A204.1 (cell line): ENCODE results near the gene ANKRD28.
A peak's percentile ranks its signal among the peaks of the same experiment; 100 is the strongest.
"Not testable (repeated sequence)": the region's sequence is repeated elsewhere in the genome, so short reads cannot be mapped to it uniquely, and the experiment has no call there.

Source experiments
- FAIRE-seq: peaks from 2 replicates; lab custom pipeline; 2012; peaks lifted over from hg19 to GRCh38; lab: Jason Lieb, UNC

The ANKRD28 gene

DNA sequence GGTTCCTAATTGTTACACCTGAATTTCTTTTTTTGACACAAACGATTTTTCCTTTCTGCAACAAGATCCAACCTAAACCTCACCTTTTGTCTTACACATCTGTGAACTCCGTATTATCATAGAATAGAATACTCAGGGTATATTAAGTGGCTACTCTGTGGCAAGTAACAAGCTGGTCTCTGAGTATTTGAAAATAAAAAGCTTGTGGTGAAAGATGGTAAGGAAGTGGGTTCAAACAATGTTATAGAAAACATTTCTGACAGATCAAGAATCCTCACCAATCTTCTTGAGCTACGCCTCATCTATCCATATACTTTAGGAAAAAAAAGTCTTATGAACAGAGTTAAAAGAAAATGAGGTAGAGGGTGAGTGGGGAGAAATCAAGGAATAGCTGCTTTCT lies 3.5 kb upstream of the ANKRD28 start:
- no peak for FAIRE-seq

- FAIRE-seq: no peak
These were observed 3.0 kb upstream of the ANKRD28 start for GRCh38 chr3:15800780-15801179.

DNA sequence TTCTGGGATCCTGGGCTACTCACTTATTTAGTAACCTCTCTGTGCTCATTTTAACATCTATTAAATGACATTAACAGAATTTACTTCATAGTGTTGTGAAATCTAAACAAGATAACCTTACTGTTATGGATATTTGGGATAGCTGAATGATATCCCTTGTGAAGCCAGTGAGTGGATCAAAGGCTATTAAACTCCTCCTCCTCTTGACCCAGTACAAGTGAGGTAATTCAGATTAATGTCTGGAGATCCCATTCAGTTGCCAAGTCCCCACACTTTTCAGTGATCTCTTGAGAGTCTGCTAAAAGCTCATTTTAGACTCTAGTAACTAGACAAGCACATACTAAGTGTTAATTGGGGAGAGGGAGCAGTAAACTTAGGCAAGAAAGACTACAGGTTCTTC lies 2.5 kb upstream of the ANKRD28 start:
- peak; percentile 98 for FAIRE-seq

DNA sequence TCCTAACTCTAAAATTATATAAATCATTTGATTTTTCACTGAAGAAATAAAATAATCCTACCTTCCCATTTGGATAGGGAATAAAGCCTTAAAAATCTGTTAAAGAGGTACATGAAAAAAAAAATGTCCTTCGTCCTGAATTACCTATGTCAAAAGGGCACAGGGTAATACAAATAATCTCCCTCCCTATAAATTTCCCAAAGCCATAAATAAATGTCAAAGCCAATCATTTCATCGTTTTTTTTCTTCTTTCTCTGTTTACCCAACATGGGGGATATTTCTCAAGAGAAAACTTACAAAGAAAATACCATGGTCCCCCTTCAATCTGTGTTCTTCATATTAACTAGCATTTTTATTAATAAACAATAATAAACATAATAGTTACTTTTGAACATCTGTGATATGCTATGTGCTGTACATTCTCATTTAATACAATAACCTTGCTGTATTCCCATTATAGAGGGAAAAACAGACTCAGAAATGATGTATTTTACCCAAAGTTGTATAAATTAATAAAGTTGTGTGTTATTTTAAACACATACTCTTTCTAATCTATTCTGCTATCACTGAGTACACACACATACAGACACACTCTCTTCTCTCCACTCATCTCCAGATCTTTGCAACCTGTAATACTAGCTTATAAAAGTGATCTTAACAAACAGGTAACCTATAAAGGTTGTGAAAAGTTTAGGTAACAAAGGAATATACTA lies 910 bp upstream of the ANKRD28 start:
- FAIRE-seq: no peak

- no peak for FAIRE-seq
These were observed 773 bp downstream of the ANKRD28 start for GRCh38 chr3:15796771-15797641.

DNA sequence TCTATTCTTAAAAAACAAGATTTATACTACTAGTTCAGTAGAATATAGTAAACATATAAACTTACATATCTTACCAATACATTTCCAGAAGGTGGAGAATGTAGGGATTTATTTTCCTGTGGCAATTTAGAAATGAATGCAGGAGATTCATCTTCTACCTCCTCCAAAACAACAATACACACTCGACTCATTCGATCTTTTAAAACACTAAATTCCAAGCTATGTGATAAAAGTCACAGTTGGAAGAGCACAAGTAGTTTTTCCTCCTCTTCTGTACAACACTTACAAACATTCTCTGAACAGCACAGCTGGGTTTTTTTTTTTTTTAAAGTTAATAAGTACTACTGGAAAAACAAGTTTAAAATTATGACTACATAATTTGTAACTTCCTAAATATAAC lies 1.4 kb downstream of the ANKRD28 start:
- no peak for FAIRE-seq

DNA sequence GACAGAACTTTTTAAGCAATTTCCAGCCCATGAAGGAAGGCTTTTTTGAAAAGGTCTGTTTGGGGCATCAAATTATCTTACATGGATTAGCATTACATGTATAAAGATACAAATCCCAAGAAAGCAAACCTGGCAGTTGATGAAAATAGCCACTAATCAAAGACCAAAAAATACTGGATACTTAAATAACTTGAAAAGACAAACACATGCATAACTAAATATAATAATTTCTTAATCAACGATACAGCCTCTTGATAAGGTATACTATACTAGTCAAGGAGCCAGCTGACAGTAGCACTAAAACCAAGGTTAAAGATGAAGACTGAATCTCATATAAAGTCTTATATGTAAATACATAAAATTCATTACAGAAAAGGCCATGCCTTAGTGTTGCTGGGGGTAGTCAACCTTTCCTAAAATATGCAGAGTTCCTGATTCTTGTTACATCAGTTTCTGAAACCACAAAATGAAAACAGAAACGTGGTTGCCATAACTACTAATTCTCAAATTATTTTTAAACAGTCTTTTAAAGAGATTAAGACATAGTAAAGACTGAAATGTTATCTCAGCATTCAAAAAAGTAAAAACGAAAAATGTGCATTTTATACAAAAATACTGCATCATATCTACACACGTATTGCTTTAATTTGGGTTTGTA lies 2.0 kb downstream of the ANKRD28 start:
- no peak for FAIRE-seq

DNA sequence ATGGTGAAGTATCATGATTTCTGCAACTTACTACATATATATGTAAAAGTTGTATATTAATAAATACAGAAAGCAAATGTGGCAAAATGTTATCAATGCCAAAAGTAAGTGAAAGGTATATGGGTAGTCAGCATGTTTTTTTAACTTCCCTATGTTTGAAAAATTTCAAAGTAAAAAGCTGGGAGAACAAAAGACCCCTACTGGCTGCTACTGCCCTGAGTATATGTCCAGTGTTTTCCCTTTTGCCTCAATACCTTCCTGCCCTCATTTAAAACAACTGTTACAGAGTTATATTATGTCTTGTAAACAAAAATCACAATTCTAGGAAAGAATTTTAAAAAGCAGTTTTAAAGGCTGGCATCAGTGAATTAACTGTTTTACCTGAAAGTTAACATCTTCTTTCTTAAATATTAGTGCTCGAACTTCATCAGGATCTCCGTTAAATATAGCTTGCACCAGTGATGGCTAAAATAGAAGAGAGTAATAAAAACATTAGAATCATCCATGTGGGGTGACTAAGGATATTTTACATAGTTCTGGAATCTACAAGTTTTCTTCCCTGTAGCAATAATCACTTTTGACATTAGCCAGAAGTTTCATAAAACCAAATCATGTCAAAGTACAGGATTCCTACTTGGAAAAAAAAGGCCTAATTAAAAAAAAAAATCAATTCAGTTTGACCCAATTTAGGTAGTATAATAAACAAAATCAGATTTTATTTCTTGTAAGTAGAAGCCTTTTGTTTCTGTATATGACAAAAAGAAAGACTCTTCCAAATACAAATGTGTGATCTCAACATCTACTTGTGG lies 2.7 kb downstream of the ANKRD28 start:
- no peak for FAIRE-seq

DNA sequence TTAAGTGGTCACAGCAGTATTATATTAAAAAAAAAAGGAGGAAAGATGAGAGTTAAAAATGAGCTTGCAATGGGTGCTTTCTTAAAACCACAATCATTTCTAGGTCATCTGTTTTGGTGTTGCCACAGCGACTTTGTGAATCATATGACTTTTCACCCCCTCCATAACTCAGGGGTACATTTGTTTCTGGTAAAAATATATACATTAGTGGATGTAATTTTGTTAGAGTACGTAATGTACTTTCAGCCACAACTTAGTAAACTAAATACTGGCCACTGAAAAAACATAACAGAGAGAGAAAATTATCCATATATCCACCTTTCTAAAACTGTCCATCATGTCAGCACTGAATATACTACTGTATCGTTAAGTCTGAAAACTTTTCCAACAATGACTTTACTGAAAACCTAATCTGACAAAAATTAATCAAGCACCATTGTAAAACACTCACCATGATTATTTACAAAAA lies 3.4 kb downstream of the ANKRD28 start:
- FAIRE-seq: no peak

GRCh38 chr3:15791525-15791924 lies 6.3 kb downstream of the ANKRD28 start:
- peak; percentile 76 for FAIRE-seq

DNA sequence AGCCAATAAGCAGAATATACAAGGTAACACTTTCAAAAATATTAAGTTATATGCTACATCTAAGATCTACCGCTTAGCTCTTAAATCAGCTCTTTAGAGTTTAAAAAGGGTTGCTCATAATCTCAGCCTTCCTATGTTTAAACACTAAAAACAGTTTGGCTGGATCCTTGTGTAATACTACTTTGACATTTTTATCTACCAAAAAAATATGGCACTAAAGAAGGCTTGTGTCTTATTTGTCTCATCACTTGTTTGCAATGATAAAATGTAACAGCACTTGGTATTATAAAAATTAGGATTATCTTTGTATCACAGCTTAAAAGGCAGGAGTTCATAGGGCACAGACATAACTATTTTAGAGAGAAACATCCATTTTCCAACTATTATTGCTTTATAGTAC lies 9.8 kb downstream of the ANKRD28 start:
- no peak for FAIRE-seq

- FAIRE-seq: no peak
These were observed 10.3 kb downstream of the ANKRD28 start for GRCh38 chr3:15787526-15787925.

GRCh38 chr3:15783361-15783969 lies 14.3 kb downstream of the ANKRD28 start:
- peak; percentile 97 for FAIRE-seq

DNA sequence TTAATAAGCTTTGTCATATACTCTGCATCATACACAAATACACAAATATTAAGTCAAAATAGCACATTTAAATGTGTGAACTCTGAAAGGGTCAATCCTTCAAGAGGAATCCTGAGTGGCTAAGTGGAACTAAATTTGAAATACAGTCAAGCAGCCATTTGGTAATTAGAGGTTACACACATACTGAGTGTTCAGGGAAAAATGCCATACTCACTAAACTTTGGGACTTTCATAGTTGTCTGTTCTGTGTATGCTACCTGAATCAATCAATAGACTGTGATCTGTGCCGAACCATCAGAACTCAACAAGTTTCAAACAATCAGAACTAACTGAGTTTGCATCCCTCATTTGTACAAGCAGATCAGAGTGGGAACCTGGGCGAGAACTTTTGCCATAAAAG lies 15.3 kb downstream of the ANKRD28 start:
- FAIRE-seq: no peak

GRCh38 chr3:15781637-15782402 lies 16.0 kb downstream of the ANKRD28 start:
- FAIRE-seq: peak; percentile 68

GRCh38 chr3:15781131-15781530 lies 16.6 kb downstream of the ANKRD28 start:
- peak; percentile 54 for FAIRE-seq

DNA sequence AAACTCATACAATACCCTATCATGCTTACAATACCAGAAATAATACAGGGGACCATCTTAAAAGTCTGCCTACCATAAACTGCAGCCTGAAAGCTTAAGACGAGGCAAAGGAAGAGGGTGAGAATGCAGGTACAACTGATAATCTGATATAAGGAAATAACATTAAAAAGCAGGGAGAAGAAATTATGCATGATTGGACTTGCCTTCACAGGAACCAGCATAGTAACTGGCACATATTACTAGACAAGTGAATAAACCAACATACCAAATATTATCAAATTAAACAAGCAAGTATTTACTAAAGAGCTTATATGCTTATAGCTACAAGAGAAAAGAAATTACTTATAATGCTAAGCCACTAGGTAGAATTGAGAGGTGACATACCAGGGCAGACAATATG lies 18.7 kb downstream of the ANKRD28 start:
- no peak for FAIRE-seq

DNA sequence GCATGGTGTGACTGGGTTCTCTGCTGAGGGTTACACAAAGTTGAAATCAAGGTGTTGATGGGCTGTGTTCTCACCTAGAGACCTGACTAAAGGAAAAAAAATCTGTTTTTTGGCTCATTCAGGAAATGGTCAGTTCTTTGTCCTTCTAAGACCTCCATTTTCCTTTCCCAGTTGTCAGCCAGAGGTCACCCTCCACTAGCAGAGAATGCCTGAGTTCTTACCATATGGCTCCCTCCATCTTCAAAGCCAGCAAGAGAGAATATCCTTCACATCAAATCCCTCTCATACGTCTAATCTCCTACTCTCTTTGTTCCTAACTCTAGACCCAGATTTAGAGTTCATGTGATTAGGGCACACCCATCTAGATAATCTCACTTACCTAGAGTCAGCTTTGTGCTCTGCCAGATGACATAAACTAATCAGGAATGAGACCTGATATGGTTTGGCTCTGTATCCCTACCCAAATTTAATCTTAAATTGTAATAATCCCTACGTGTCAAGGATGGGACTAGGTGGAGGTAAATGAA lies 19.4 kb downstream of the ANKRD28 start:
- FAIRE-seq: no peak

- not testable (repeated sequence) for FAIRE-seq
These were observed 22.7 kb downstream of the ANKRD28 start for GRCh38 chr3:15774931-15775560.

DNA sequence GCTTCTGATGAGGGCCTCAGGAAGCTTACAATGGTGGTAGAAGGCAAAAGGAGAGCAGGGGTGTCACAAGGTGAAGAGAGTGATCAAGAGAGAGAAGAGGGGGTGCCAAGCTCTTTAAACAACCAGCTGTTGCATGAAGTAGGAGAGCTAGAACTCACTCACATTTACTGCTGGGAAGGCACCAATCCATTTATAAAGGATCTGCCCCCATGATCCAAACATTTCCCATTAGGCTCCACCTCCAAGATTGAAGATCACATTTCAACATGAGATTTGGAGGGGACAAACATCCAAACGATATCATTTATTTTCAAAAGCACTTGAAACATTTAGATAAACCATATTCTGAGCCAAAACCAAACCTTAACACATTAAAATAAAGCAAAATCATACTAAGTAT lies 26.3 kb downstream of the ANKRD28 start:
- FAIRE-seq: no peak
